GM20000 (cell line): Measurements from ENCODE around the gene ANKRD18A.

Experiments
- DNase-seq: peaks from one replicate; pipeline ENCODE4 v3.0.0; 2012; ENCODE audit warnings: low spot score
- TF ChIP-seq, protein P1 (sequence below): IDR thresholded peaks from 2 replicates; pipeline ENCODE4 v1.5.1; 2012; ENCODE audit warnings: mild to moderate bottlenecking, control low read depth; ENCODE audit errors: extremely low read depth, missing control alignments

The ANKRD18A gene

DNA sequence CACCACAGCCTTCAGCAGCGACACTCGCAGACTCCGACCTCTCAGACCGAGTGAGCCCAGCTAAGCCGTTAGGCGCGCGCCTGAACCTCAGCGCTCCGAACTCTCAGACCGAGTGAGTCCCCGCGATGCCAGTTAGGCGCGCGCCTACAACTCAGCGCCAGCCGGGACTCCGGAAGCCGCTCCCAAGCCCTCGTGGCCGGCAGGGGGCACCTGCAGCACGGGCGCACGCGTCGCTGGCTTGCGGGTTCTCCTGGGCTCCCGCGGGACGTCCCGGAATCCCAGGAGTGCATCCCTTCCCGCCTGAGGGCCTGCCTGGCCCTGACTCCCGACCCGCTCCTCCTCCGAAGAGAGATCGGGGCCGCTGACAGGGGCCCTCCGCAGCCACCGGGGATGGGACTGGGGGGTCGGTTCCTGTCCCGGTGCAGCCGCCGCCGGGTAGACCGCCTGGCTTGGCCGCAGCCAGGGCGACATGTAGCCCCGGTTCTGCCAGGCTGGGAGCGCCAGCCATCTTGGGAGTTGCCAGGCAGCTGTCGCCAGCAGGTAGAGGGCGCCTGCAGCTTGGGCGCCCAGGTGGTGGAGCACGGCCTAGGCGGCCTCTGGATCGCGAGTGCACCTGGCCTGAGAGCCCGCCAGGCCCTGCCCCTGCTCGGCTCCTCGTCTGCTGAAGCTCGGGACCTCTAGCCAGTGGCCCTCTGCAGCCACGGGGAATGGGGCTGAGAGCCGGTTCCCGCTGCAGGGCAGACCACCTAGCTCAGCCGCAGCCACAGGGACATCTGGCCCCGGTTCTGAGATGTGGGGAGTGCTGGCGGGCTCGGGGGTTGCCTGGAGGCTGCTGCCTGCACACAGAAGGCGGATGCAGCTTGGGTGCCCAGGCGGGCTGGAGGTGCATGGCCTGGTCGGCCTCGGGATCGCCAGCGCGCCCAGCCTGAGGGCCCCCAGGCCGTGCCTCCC is at the start of gene ANKRD18A:
Gene ANKRD18A, minus strand, starts transcription at position 114 of the 951 bp plus-strand sequence. CDS start 311 bp downstream, outside the sequence.
- DNase-seq = peak; percentile 78

DNA sequence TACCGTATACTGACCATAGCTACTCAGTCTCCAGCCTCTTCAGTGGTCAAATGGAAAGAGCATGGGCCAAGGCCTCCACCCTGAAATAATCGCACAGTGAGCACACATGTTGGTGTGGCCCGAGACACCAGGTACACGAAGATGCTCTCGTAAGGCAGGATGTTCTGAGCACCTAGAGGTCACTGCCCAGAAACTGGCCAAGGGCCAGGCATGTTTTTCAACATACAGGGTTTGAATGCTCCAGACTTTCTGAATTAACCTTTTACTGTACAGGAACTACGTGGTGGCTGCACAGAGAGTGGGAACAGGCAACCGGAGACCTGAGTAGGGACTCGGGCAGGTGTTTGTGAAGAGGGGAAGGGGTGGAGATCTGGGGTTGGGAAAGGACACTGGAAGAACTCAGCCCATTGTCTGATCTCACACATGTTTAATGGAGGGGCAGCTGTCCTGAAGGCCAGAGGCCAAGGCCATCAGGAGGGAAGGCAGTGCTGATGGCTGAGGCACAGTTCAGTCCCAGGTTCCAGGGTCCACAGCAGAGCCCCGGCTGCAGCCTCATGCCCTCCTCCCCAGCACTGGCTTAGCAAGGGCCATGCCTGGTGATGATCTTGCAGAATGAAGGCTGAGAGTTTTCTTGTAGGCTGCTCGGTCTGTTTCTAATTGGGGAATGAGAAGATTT is 48.5 kb upstream of the ANKRD18A start:
- DNase-seq = no peak
- TF ChIP-seq, protein P1, sequence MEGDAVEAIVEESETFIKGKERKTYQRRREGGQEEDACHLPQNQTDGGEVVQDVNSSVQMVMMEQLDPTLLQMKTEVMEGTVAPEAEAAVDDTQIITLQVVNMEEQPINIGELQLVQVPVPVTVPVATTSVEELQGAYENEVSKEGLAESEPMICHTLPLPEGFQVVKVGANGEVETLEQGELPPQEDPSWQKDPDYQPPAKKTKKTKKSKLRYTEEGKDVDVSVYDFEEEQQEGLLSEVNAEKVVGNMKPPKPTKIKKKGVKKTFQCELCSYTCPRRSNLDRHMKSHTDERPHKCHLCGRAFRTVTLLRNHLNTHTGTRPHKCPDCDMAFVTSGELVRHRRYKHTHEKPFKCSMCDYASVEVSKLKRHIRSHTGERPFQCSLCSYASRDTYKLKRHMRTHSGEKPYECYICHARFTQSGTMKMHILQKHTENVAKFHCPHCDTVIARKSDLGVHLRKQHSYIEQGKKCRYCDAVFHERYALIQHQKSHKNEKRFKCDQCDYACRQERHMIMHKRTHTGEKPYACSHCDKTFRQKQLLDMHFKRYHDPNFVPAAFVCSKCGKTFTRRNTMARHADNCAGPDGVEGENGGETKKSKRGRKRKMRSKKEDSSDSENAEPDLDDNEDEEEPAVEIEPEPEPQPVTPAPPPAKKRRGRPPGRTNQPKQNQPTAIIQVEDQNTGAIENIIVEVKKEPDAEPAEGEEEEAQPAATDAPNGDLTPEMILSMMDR = no peak

More for the DNA sequence above, at the start of gene ANKRD18A:
- TF ChIP-seq, protein P1 = peak; percentile 47

DNA sequence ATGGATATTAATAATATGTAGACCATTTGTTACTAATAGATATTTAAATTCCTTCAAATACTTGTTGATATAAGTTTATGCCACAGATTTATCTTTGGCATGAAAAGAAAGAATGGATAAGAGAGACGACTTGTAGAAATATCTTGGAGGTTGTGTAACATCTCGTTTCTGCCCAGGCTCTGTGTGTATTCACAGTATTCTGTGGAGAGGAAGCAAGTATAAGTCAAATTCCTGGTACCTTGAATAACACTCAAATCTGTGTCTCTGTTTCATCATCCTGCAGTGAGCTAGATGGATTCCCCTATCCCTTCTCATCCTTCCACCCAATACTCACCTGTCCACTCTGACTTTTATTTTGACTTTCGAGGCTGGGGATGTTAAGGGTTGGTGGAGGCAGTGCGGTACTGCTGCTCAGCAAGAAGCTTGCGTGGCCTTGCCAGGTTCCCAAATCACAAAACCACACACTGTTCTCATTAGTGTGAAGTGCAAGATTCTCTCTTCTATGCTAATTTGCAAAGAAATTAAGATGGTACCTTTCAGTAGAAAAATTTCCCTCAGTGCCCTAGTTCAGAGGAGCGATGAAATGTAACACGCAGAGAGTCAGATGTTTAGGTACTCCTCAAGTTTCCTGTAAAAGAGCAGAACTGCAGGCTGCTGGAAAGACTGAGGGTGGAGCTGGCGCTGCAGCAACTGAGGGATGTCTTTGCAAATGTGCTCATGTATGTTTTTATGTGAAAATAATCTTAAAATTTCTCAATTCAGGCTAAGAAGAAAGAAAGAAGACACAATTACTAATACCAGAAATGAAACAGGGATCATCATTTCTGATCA is 42.6 kb upstream of the ANKRD18A start:
- DNase-seq = no peak
- TF ChIP-seq, protein P1 = no peak

DNA sequence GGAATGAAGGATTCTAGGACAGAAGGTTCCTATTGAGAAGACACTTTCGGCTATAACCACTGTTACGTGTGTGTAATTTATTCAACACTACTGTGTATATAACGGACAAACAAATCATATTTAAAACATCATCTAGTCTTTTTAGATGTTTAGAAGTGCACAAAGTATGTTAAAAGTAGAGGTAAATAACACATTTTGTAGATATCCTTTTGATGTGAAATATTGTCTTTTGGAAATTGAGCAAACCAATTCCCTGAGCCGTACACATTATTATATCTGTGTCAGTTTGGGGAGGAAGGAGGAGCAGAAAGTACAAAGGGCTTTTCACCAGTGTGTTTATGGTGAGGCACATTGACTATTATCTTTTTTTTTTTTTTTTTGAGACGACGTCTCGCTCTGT is 39.1 kb upstream of the ANKRD18A start:
- no peak for DNase-seq
- TF ChIP-seq, protein P1 = no peak

DNA sequence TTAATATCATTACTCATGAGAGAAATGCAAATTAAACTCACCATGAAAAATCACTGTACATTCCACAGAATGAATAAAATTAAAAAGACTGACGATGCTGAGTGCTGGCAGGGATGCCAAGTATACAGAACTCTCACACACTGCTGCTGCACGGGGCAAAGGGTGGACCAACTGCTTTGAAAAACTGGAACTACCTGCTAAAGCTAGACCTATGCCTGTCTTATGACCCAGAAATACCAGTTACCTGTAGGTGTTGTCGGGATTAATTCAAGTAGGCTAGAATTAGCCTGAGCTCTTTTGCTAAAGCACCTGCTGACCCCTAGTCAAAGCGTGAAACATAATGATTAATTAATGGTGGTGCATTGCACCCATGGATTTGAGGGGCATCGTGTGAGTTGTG is 36.5 kb upstream of the ANKRD18A start:
- no peak for DNase-seq
- TF ChIP-seq, protein P1 = no peak

DNA sequence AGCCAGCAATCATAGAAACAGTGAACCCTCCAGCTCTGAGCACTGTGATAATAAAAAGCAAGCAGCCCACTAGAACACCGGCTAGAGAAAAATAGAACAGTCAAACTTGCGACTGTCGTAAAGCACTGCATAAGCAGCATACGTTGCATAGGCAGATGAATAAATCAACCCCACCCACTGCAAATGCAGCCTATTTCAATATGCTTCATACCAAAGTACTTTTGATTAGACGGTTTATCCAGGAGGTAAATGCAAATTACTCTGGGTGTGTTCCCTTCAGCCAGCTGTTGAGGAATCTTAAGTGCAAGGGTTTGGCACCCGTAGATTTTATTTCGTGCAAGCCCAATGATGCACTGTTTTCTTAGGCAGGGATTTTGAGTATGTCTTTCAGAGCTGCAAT is 32.1 kb upstream of the ANKRD18A start:
- TF ChIP-seq, protein P1 = no peak

More for the DNA sequence above, 32.1 kb upstream of the ANKRD18A start:
- DNase-seq = no peak
